OCI-M2 (cell line): ENCODE data around the gene ASZ1.

Experiments
- DNase-seq: peaks from one replicate; lab custom pipeline; 2025; ENCODE audit not compliant: unreplicated experiment; lab: John Stamatoyannopoulos, UW

Gene ASZ1

GRCh38 chr7:117347480-117347879 is 79.8 kb downstream of the ASZ1 start:
- no peak for DNase-seq

- DNase-seq = no peak
Measured at GRCh38 chr7:117346161-117346560, 81.1 kb downstream of the ASZ1 start.

GRCh38 chr7:117338020-117338419 is 89.3 kb downstream of the ASZ1 start:
- DNase-seq = no peak

- no peak for DNase-seq
Measured at GRCh38 chr7:117333168-117333567, 94.1 kb downstream of the ASZ1 start.

GRCh38 chr7:117332031-117332430 is 95.3 kb downstream of the ASZ1 start:
- DNase-seq = no peak

- DNase-seq = no peak
Measured at GRCh38 chr7:117325836-117326235, 101.5 kb downstream of the ASZ1 start.

- DNase-seq = no peak
Measured at GRCh38 chr7:117324960-117325359, 102.3 kb downstream of the ASZ1 start.

- DNase-seq = no peak
Measured at GRCh38 chr7:117323851-117324711, 103.2 kb downstream of the ASZ1 start.

GRCh38 chr7:117323305-117323850 is 103.9 kb downstream of the ASZ1 start:
- DNase-seq = no peak

GRCh38 chr7:117322741-117323304 is 104.5 kb downstream of the ASZ1 start, which contains the start of gene WNT2:
TSS of gene WNT2 (minus strand) at chr7:117323058. CDS start at chr7:117322989, 69 bp downstream.
- no peak for DNase-seq

GRCh38 chr7:117320523-117320922 is 106.8 kb downstream of the ASZ1 start:
- DNase-seq = no peak

GRCh38 chr7:117319181-117319580 is 108.1 kb downstream of the ASZ1 start:
- DNase-seq = no peak

- DNase-seq = no peak
Measured at GRCh38 chr7:117313582-117313981, 113.7 kb downstream of the ASZ1 start.
